Loucy (cell line): ENCODE results near the gene MTHFD2L.

Source experiments
- H2AFZ ChIP-seq: fragments of 200-600 bp; sonication (generic); 2 replicates; pipeline ENCODE4 v1.6.0; 2016; ENCODE audit warnings: antibody characterized with exemption, mild to moderate bottlenecking, low read length, moderate library complexity
- H3F3A ChIP-seq: fragments of 200-600 bp; 2 replicates; pipeline ENCODE4 v1.6.0; 2016; ENCODE audit warnings: antibody characterized with exemption, low read depth, mild to moderate bottlenecking
- H3K27me3 ChIP-seq: fragments of 200-600 bp; sonication (generic); 2 replicates; pipeline ENCODE4 v1.6.1; 2014; ENCODE audit warnings: low read length, mild to moderate bottlenecking; ENCODE audit not compliant: insufficient read depth, poor library complexity, severe bottlenecking
- H3K36me3 ChIP-seq: fragments of 200-600 bp; sonication (generic); 2 replicates; pipeline ENCODE4 v1.6.1; 2016; ENCODE audit warnings: low read length; ENCODE audit not compliant: insufficient read depth
- H3K4me1 ChIP-seq: fragments of 200-600 bp; sonication (generic); 2 replicates; pipeline ENCODE4 v1.5.1; 2014; ENCODE audit warnings: low read length, mild to moderate bottlenecking; ENCODE audit not compliant: insufficient read depth, poor library complexity, severe bottlenecking
- H3K4me2 ChIP-seq: fragments of 200-600 bp; sonication (generic); 2 replicates; pipeline ENCODE4 v1.6.0; 2014; ENCODE audit warnings: antibody characterized with exemption, low read length, low read depth, mild to moderate bottlenecking; ENCODE audit not compliant: poor library complexity, severe bottlenecking
- H3K4me3 ChIP-seq: fragments of 200-600 bp; sonication (generic); 2 replicates; pipeline ENCODE4 v1.5.1; 2014; ENCODE audit warnings: low read length, mild to moderate bottlenecking, mixed read lengths; ENCODE audit not compliant: poor library complexity, severe bottlenecking
- H3K79me2 ChIP-seq: fragments of 200-600 bp; sonication (generic); 2 replicates; pipeline ENCODE4 v1.6.1; 2014; ENCODE audit warnings: low read length; ENCODE audit not compliant: insufficient read depth
- H3K9ac ChIP-seq: fragments of 200-600 bp; sonication (generic); 2 replicates; pipeline ENCODE4 v1.6.0; 2014; ENCODE audit warnings: mild to moderate bottlenecking, low read depth, low read length, moderate library complexity; ENCODE audit not compliant: poor library complexity, severe bottlenecking
- H3K9me2 ChIP-seq: fragments of 200-600 bp; sonication (generic); replicated peaks from 2 replicates; pipeline ENCODE4 v1.6.1; 2016; ENCODE audit warnings: low read depth, low read length, mixed read lengths
- H3K9me3 ChIP-seq: fragments of 200-600 bp; sonication (generic); 2 replicates; pipeline ENCODE4 v1.6.1; 2014; ENCODE audit warnings: mild to moderate bottlenecking, antibody characterized with exemption, low read length, low read depth; ENCODE audit not compliant: insufficient read depth
- H4K20me1 ChIP-seq: fragments of 200-600 bp; sonication (generic); 2 replicates; pipeline ENCODE4 v1.6.0; 2014; ENCODE audit warnings: antibody characterized with exemption, low read length, mild to moderate bottlenecking; ENCODE audit not compliant: insufficient read depth, poor library complexity, severe bottlenecking
- CTCF ChIP-seq: fragments of 200-600 bp; sonication (generic); conservative IDR thresholded peaks from 2 replicates; pipeline ENCODE4 v1.5.1; 2014; ENCODE audit warnings: mild to moderate bottlenecking, antibody characterized with exemption, low read length
- EZH2phosphoT487 ChIP-seq: fragments of 200-600 bp; IDR thresholded peaks from 2 replicates; pipeline ENCODE4 v1.6.1; 2018; ENCODE audit warnings: antibody characterized with exemption, mild to moderate bottlenecking, moderate library complexity, borderline replicate concordance

MTHFD2L gene

DNA sequence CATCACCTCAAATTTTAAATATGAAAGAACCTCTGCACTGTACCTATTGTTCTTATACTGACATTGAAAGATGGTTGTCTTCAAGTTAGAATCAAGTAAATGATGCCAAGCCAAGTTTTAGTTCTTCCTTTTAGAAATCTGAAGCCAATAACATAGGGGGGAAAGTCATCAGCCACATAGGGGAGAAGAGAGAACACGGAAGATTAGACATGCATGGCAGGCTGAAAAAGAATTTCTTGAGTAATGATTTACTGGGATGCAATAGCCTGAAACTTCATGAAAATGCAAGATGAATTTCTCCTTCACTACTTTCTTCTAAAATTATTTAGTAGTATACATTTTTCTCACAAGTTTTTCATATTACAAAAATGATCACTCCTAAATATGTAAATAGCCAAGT, 136.8 kb downstream of the MTHFD2L start:
- TF ChIP-seq CTCF (no peak), EZH2phosphoT487 (no peak)
- Histone ChIP-seq H3K4me1 (no peaks in the 10 kb centered on the region), H3K27me3 (no peaks in the 10 kb centered on the region), H3K36me3 (no peaks in the 10 kb centered on the region), H3K9me2 (no peaks in the 10 kb centered on the region), H3K79me2 (no peaks in the 10 kb centered on the region), H3K9me3 (no peaks in the 10 kb centered on the region), H3F3A (no peaks in the 10 kb centered on the region), H3K9ac (no peak overlapping the region), H3K4me3 (no peak overlapping the region), H3K4me2 (no peak overlapping the region), H2AFZ (no peak overlapping the region), H4K20me1 (no peaks in the 10 kb centered on the region)

DNA sequence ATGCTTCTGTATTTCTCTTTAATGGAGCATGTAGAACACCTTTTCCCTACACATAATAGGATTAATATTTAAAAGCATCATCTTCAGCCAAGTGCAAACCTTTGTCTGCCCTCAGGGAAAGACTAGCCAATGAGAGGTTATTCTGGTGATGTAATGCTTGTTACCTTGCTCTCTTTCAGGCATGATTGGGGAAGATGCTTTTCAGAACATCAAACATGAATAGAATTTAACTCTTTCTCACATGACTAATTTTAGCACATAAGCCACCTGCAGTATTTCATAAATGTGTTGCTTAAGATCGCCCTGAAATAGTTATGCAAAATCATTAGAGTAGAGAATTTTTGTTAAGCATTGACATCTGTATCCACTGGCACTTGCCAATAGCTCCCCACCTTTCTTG, 139.6 kb downstream of the MTHFD2L start:
- H3F3A ChIP-seq: no peaks in the 10 kb centered on the region
- no peaks in the 10 kb centered on the region for H3K9me2 ChIP-seq
- H3K9me3 ChIP-seq: no peaks in the 10 kb centered on the region
- no peaks in the 10 kb centered on the region for H3K36me3 ChIP-seq
- TF ChIP-seq CTCF (no peak), EZH2phosphoT487 (no peak)
- no peaks in the 10 kb centered on the region for H4K20me1 ChIP-seq
- no peak overlapping the region for H3K4me3 ChIP-seq
- no peak overlapping the region for H3K9ac ChIP-seq
- no peaks in the 10 kb centered on the region for H3K79me2 ChIP-seq
- no peaks in the 10 kb centered on the region for H3K27me3 ChIP-seq
- H3K4me1 ChIP-seq: no peaks in the 10 kb centered on the region
- H3K4me2 ChIP-seq: no peak overlapping the region
- H2AFZ ChIP-seq: no peak overlapping the region

DNA sequence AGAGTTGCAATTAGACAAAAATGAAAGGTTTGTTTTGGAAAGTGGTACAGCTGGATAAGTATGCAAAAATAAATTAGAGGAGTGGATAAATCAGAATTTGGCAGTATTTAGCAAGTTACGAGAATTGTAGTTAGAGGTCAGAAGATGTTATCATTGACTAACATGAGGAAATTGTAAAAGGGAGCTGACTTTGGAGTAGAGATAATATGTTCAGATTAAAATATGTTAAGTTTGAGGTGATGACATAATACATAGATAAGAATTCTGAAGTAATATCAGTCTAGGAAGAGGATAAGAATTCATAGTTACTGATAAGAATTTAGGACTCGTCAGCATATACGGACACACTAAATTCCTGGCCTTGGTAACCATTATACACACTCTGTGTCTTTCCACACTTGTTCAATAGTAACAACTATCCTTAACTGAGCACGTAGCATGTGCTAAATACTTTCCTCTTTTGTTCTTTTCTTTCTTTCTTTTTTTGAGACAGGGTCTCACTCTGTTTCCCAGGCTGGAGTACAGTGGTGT, 146.2 kb downstream of the MTHFD2L start:
- no peak overlapping the region for H2AFZ ChIP-seq
- no peak overlapping the region for H3K9ac ChIP-seq
- H3K4me1 ChIP-seq: peaks cover 14% of the 10 kb centered on the region
- peaks cover 4% of the 10 kb centered on the region; the same call in 1 of the 2 replicates for H3F3A ChIP-seq
- no peak overlapping the region for H3K4me3 ChIP-seq
- no peak overlapping the region for H3K4me2 ChIP-seq
- no peaks in the 10 kb centered on the region for H3K9me2 ChIP-seq
- H4K20me1 ChIP-seq: no peaks in the 10 kb centered on the region
- no peaks in the 10 kb centered on the region for H3K9me3 ChIP-seq
- no peaks in the 10 kb centered on the region for H3K27me3 ChIP-seq
- no peaks in the 10 kb centered on the region for H3K79me2 ChIP-seq
- no peak for TF ChIP-seq CTCF
- TF ChIP-seq EZH2phosphoT487: no peak
- H3K36me3 ChIP-seq: no peaks in the 10 kb centered on the region
